ENCODE results near the gene DMD. TPM values are rescaled to one million over a fixed set of nuclear protein-coding genes. Genes with fewer than 3 reads are reported as not detected.
"Not testable (repeated sequence)": the region's sequence is repeated elsewhere in the genome, so short reads cannot be mapped to it uniquely, and the experiment has no call there.

The DMD gene
- total RNA-seq, 4 donors from 2014 or later: 27.7 to 54.7 (median 34.4) TPM

- no peak for TF ChIP-seq CTCF (IDR thresholded peaks at IDR 0.05)
- DNase-seq (ENCODE audit: low spot score) (no peak), ATAC-seq (ENCODE audit: low FRiP score) (no peak)
Observed at GRCh38 chrX:32268207-32268606, 943.1 kb downstream of the DMD start.

GRCh38 chrX:32267796-32268195 lies 943.6 kb downstream of the DMD start:
- TF ChIP-seq CTCF (IDR thresholded peaks at IDR 0.05): no peak
- ATAC-seq (ENCODE audit: low FRiP score) (no peak), DNase-seq (ENCODE audit: low spot score) (no peak)

- ATAC-seq (ENCODE audit: low FRiP score); DNase-seq (ENCODE audit: low spot score): not testable (repeated sequence)
Observed at GRCh38 chrX:32246675-32247074, 964.7 kb downstream of the DMD start.

GRCh38 chrX:32195611-32196010 lies 1015.7 kb downstream of the DMD start:
- ATAC-seq (ENCODE audit: low FRiP score): no peak
- no peak for TF ChIP-seq CTCF (IDR thresholded peaks at IDR 0.05)
- no peak for DNase-seq (ENCODE audit: low spot score)

- no peak for DNase-seq (ENCODE audit: low spot score)
- TF ChIP-seq CTCF (IDR thresholded peaks at IDR 0.05): no peak
- no peak for ATAC-seq (ENCODE audit: low FRiP score)
Observed at GRCh38 chrX:32191316-32191715, 1020.0 kb downstream of the DMD start.

- ATAC-seq (ENCODE audit: low FRiP score): no peak
Observed at GRCh38 chrX:32185160-32185559, 1026.2 kb downstream of the DMD start.

GRCh38 chrX:32183066-32183465 lies 1028.3 kb downstream of the DMD start:
- no peak for TF ChIP-seq CTCF (IDR thresholded peaks at IDR 0.05)
- DNase-seq (ENCODE audit: low spot score): no peak
- ATAC-seq (ENCODE audit: low FRiP score): no peak

More at GRCh38 chrX:32185160-32185559, 1026.2 kb downstream of the DMD start:
- DNase-seq (ENCODE audit: low spot score): no peak
- TF ChIP-seq CTCF (IDR thresholded peaks at IDR 0.05): no peak

GRCh38 chrX:32176510-32176909 lies 1034.8 kb downstream of the DMD start:
- ATAC-seq (ENCODE audit: low FRiP score) (no peak), DNase-seq (ENCODE audit: low spot score) (no peak)
- no peak for TF ChIP-seq CTCF (IDR thresholded peaks at IDR 0.05)
